ENCODE measurements around the gene GRIN2A.

The GRIN2A gene

GRCh38 chr16:10027553-10027952, 154.7 kb downstream of the GRIN2A start:
- DNase-seq = no peak

- DNase-seq = no peak
These were observed 155.6 kb downstream of the GRIN2A start for GRCh38 chr16:10026593-10026992.

GRCh38 chr16:10022098-10022497, 160.1 kb downstream of the GRIN2A start:
- no peak for DNase-seq

- no peak for DNase-seq
These were observed 161.4 kb downstream of the GRIN2A start for GRCh38 chr16:10020866-10021265.

- DNase-seq = no peak
These were observed 165.5 kb downstream of the GRIN2A start for GRCh38 chr16:10016752-10017151.

DNA sequence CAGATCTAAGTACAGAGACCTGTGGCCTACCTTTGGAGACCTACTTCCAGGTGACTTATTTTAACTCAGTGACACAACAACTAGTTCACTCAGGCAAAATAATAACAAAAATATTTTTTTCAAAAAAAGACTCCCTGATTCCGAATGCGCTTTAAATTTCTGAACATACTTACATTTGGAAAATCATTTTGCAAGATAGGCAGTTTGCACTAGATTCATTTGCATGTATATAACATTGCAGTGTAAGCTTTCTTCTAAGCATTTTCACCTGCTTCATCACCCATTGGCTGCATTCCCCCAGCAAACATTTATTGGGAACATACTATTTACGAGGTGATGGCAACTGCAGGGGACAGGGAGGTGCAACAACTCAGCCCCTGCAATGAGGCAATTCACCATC, 166.8 kb downstream of the GRIN2A start:
- no peak for DNase-seq

GRCh38 chr16:10013774-10014173, 168.5 kb downstream of the GRIN2A start:
- no peak for DNase-seq

DNA sequence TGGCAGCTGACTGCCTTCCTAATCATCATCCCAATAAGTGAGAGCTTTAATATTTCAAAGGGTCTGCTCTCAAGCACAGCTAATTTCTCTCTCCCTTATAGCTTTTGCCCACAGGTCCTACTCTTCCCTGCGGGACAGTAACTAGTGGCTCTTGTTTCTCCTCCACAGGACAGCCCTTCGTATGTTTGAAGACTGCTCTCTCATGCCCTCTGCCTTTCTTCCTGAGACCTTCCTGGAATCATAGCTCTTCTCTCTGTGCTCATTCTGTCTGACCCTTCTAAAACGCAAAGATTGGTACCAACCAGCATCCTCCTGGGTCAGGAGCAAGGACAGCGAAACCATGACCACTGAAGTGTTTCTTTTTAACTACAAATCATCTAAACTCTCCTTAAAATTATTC, 168.9 kb downstream of the GRIN2A start:
- no peak for DNase-seq

GRCh38 chr16:10009684-10010083, 172.5 kb downstream of the GRIN2A start:
- DNase-seq = no peak

- DNase-seq = no peak
These were observed 178.7 kb downstream of the GRIN2A start for GRCh38 chr16:10003486-10003885.

DNA sequence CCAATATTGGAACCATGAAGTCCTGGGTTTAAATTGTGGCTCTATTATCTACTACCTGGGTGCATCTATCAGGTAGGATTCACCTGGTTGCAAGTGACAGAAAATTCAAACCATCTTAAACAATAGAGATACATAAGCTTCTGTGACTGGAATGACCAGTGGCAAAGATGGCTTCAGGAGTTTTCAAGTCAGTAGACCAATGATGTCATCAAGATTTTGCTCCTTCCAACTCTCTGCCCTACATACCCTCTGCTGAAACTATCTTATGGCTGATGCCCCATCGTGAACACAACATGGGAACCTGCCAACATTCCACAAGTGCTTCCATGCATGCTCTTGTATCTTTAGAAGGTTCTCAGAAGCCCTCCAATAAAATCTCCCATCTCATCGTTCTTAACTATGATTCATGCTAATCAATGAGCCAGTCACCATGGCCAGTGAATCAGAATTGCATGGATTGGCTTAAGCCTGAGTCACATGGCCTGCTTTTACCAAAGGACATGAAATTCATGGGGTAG, 180.9 kb downstream of the GRIN2A start:
- DNase-seq = no peak

GRCh38 chr16:9996221-9996620, 186.0 kb downstream of the GRIN2A start:
- DNase-seq = no peak

- DNase-seq = no peak
These were observed 189.8 kb downstream of the GRIN2A start for GRCh38 chr16:9992441-9992840.

DNA sequence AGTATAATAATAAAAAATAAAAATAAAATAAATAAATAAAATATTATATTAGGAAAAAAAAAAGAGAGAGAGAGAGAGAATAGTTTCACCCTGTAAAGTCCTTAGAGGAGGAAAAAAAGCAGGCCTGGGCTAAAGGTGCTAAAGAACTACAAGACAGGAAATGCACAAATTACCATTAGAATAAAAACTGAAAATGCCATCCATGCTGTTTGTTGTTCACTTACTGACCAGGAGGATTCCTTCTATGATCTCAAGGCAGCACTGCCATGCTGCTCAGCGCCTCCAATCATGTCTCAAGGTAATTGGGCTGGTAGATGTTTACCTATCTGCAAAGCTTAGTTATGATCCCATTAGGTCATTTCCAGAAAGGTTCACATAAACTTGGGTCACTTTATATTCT, 201.2 kb downstream of the GRIN2A start:
- no peak for DNase-seq

DNA sequence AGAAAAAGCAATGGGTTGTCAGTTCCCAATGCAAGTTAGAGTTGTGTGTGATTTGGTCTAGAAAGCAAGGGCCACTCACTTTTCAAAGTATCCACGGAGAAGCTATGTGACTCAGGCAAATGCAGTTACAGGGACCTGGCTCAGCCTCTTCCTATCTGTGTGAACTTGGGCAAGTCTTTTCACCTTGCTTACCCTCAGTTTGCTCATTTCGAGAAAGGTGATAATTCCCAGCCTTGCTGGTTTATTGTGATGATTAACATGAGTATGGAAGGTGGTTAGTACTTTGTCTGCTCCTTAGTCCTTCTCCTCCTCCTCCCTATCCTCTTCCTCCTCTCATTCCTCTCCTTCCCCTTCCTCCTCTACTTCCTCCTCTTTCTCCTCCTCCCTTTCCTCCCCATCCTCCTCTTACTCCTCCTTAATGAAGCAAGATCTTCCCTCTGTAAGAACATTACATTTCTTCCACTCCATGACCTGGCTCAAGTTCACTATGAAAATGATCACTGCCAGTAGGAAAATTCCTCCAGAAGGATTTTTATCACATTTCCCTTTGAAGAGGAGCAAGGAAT, 204.0 kb downstream of the GRIN2A start:
- DNase-seq = no peak

GRCh38 chr16:9977333-9977897, 204.8 kb downstream of the GRIN2A start:
- no peak for DNase-seq

DNA sequence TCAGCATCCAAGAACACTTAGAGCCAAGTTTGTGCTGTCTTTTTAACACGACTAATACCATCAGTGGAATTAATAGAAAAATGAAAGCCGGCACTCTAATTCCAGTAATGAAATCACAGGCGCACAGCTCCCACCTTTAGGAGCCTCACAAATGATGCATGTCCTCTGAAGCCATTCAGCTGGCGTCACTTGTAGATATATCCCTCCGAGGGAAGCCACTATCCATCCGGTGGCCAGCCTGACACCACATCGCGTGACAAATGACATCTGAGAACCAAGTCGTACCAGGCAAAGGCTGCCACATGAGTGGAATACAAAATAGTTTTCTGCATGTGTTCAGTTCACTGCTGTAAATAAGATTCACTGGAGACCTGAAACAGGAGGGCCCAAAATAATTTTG, 205.6 kb downstream of the GRIN2A start:
- no peak for DNase-seq

- no peak for DNase-seq
These were observed 210.3 kb downstream of the GRIN2A start for GRCh38 chr16:9971907-9972306.

DNA sequence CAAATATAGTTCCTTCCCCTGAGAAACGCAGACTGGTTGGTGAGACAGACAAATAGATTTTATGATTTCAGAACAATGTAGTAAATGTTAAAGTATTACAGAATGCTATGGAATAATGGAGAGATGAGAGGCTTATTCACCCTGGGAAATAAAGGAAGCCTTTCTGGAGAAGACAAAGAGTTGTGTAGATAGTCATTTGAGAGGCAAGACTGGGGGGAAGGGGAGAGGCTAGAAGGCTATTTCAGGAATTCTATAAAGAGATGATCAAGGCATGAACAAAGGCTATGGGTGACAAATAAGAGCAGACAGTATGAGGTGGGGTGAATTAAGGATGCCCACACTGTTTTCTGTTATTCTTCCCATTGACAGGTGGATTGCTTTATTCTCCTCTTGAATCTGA, 211.4 kb downstream of the GRIN2A start:
- no peak for DNase-seq

DNA sequence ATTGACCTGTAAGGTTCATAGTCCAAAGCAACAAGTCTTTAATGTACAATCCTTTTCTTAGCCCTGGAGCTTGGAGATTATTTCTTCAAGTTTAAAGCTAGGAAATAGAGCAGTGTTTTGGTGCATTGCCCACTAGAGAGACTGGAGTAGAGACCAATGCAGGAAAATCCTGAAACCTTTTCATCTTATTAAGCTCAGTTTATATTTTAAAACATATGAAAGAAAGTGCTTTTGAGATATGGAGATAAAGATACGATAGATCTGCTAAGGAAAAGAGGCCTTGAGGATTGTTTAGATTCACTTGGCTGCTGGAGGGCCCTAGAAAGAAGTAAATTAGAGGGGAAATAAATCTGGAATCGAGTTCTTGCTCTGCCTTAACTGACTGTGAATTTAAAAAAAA, 212.0 kb downstream of the GRIN2A start:
- no peak for DNase-seq

- no peak for DNase-seq
These were observed 212.6 kb downstream of the GRIN2A start for GRCh38 chr16:9969580-9969979.

- no peak for DNase-seq
These were observed 215.6 kb downstream of the GRIN2A start for GRCh38 chr16:9966569-9967157.

DNA sequence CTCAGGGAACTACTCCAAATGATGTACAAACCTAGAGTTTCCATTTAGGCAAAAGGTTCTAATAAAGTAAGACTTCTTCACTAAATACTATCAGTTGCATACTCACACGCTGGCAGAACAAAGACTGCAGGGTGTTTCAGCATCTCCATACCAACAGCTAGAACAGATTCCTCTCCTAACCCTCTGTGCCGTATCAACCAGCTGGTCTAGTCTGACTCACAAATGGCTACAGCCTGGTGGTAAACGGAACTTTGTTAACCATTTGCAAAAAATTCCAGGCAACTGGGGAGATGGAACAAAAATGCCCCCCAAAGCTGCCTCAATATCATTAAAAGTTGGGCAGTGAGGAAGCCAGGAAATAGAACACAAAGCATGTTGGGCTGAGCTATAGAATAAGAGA, 217.1 kb downstream of the GRIN2A start:
- no peak for DNase-seq

- no peak for DNase-seq
These were observed 217.8 kb downstream of the GRIN2A start for GRCh38 chr16:9964426-9964825.

DNA sequence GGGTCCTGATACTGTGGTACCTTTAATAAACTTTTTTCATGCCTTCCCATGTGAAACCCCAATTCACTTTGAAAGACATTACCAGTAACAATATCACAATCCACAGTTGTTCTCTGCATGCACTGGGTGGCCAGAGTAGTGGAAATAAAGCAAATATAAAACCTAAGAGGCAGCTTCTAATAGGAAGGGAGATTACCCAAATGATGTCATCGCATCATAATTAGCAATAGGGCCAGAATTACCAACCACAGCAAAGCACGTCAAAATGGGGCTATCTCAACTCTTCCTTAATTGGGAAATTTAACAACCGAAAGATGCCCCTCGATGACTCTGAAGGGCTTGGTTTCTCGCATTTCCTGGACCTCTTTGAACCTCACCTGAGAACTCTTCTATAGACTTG, 224.8 kb downstream of the GRIN2A start:
- no peak for DNase-seq

Measured in SW 1271 (cell line).